Gastroesophageal sphincter (tissue), 4 donors: Measurements from ENCODE around the gene HIVEP2. TPM values are rescaled to one million over a fixed set of nuclear protein-coding genes. Genes with fewer than 3 reads are reported as not detected.

Experiments used
- ATAC-seq: fragments of 150-250 bp; one replicate; pipeline ENCODE4 v1.9.1; 2016; ENCODE audit warnings: mild to moderate bottlenecking, moderate library complexity
- H3K27ac ChIP-seq, 4 donors: fragments of 200-600 bp; sonication (generic) in 3 of 4; 1 replicate in 3 of 4; 2 replicates in 1 of 4; pipeline ENCODE4 v1.5.1; 2016 to 2019
- H3K27me3 ChIP-seq: fragments of 200-600 bp; sonication (generic); one replicate; pipeline ENCODE4 v1.5.1; 2019
- H3K36me3 ChIP-seq, 2 donors: fragments of 200-600 bp; sonication (generic); one replicate each; pipeline ENCODE4 v1.5.1; 2019; ENCODE audit warnings: control low read depth in 1 of 2
- H3K4me1 ChIP-seq, 3 donors: fragments of 200-600 bp; sonication (generic); 1 replicate in 2 of 3; 2 replicates in 1 of 3; pipeline ENCODE4 v1.5.1; 2016 to 2019; ENCODE audit warnings: control low read depth in 2 of 3
- H3K4me3 ChIP-seq, 2 donors: fragments of 200-600 bp; sonication (generic); one replicate each; pipeline ENCODE4 v1.5.1; 2019; ENCODE audit warnings: mild to moderate bottlenecking in 1 of 2, moderate library complexity in 1 of 2
- H3K9me3 ChIP-seq, 3 donors: fragments of 200-600 bp; sonication (generic); one replicate each; pipeline ENCODE4 v1.5.1; 2017 to 2019; ENCODE audit warnings: control low read depth in 2 of 3
- EP300 ChIP-seq: sonication (generic); formaldehyde crosslinking; IDR thresholded peaks from one replicate; pipeline ENCODE4 v1.6.1; 2017; ENCODE audit warnings: antibody characterized with exemption, mild to moderate bottlenecking
- POLR2A ChIP-seq, 2 donors: fragments of 450-650 bp; IDR thresholded peaks; one replicate each; pipeline ENCODE4 v1.6.1; 2017; ENCODE audit warnings: antibody characterized with exemption in 2 of 2, mild to moderate bottlenecking in 2 of 2, moderate library complexity in 1 of 2
- POLR2AphosphoS5 ChIP-seq: sonication (generic); formaldehyde crosslinking; IDR thresholded peaks from one replicate; pipeline ENCODE4 v1.6.1; 2017; ENCODE audit warnings: antibody characterized with exemption
- WGBS, 2 donors: methylation state at CpG; one replicate each; pipeline ENCODE4 v1.1.5; 2018; ENCODE audit warnings: low coverage in 1 of 2; 5-methylcytosine and 5-hydroxymethylcytosine counted together
- total RNA-seq, 4 donors: library from RNA; depleted of rRNA; stranded (reverse); fragments of >200 nt; gene quantifications; one replicate each; pipeline ENCODE4 v1.1.0, GENCODE V29; 2016
- TF ChIP-seq, protein P1 (sequence below), 4 experiments: fragments of 200-600 bp in 2 of 4; fragments of 450-650 bp in 2 of 4; sonication (generic) in 1 of 4; IDR thresholded peaks; one replicate each; pipeline ENCODE4 v1.5.1; 2017 to 2019; ENCODE audit warnings: antibody characterized with exemption in 4 of 4, mild to moderate bottlenecking in 2 of 4, moderate library complexity in 2 of 4

The HIVEP2 gene
- total RNA-seq, 4 donors from 2014 or later, result 17.1 to 28.1 (median 24.9) TPM

DNA sequence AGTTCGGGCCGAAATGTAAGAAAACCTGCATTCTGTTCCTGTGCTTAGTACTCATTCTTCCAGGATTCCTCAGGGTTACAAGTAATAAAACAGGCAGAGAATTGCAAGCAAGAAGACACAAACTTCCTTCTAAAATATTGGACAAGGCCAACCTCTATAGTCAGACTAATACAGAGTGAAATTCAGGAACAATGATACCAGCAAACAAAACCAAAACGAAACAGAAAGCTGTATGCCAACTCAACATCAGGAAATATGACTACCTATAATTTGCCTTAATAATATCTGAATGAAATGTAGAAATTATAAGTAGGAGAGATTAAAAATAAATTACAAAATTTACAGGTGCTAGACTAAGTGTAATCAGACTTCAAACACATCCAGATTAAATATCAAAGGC lies 238.8 kb downstream of the HIVEP2 start:
- 80 to 87% methylated on average over 1 to 3 of the region's 3 CpGs for WGBS, 2 donors
- Histone ChIP-seq H3K4me1 (no peaks in the 10 kb centered on the region), H3K9me3 (no peaks in the 10 kb centered on the region), H3K4me3 (no peak overlapping the region), H3K27me3 (no peaks in the 10 kb centered on the region), H3K27ac (no peak overlapping the region), H3K36me3 (no peaks in the 10 kb centered on the region)
- TF ChIP-seq POLR2AphosphoS5 (no peak), EP300 (no peak), POLR2A (IDR thresholded peaks at IDR 0.05) (no peak)
- TF ChIP-seq, protein P1, sequence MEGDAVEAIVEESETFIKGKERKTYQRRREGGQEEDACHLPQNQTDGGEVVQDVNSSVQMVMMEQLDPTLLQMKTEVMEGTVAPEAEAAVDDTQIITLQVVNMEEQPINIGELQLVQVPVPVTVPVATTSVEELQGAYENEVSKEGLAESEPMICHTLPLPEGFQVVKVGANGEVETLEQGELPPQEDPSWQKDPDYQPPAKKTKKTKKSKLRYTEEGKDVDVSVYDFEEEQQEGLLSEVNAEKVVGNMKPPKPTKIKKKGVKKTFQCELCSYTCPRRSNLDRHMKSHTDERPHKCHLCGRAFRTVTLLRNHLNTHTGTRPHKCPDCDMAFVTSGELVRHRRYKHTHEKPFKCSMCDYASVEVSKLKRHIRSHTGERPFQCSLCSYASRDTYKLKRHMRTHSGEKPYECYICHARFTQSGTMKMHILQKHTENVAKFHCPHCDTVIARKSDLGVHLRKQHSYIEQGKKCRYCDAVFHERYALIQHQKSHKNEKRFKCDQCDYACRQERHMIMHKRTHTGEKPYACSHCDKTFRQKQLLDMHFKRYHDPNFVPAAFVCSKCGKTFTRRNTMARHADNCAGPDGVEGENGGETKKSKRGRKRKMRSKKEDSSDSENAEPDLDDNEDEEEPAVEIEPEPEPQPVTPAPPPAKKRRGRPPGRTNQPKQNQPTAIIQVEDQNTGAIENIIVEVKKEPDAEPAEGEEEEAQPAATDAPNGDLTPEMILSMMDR (IDR thresholded peaks at IDR 0.05), result no peak
- ATAC-seq, result no peak

DNA sequence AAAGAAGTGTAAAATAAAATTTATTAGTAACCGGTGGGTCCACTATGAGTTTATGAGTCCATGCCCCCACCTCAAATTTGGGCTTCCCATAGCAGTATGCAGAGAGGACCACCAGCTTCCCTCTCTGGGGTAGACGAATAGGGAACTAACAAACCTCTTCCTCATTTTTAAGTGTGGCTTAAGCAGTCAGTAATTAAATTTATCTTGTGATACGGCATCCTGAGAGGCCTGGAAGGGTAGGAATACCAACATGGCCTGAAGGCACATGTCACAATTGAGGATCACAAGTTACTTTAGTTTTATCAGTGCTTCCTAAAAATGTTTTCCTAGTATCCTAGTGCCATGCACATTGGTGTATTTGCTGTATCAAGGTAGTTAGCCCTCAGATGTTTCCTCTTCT lies 239.9 kb downstream of the HIVEP2 start:
- ATAC-seq, result no peak
- WGBS, 2 donors, result 88% methylated on average over 3 of the region's 3 CpGs; no CpG with 5 or more reads in 1 of the 2 donors
- H3K27ac ChIP-seq, result no peak overlapping the region

DNA sequence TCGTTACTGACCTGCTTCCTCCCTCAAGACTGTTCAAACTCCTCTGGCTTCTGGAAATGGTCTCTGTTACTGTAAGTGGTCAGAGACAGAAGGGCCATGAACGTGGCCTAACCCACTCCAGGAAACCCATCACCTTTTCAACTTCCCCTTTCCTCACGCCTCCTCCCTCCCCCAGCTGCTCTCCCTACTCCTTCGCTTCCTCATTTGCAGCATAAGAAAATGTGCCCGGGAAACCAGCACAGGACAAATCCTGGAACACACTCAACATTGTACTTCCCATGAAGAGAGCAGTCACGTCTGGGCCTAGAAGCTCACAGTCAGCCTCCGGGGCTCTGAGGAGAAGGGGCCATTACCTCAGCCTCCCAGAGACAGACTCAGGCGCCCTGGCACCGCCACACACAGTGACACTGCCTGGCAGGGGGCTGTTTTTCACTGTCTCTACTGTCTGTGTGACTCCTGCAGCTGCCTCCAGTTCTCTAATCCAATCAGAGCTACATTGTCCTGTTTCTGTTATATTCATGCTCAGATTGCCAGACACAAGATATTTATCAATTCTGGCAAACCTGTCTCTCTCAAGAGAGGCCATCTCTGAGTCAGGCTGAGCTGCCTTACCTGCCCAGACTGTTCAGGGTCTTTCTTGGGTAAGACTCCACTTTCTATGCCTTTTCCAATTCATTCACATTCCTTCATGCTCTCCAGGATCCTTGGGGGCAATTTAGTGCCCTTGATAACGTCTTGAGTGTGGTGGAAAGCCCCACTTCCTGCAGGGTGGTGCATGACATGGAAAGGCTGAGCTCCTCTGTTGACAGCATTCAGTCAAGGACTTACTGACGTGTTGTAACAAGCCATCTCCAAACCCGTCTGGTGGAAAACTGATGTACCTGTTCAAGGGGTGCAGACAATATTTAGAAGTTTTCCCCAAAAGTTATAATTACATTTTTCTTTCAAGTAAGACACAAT lies 242.2 kb downstream of the HIVEP2 start:
- Histone ChIP-seq H3K4me1 (no peaks in the 10 kb centered on the region), H3K4me3 (no peak overlapping the region), H3K27ac (peak overlapping the region in 2 of 4 donors; percentile 23 to 45), H3K9me3 (no peaks in the 10 kb centered on the region), H3K36me3 (no peaks in the 10 kb centered on the region), H3K27me3 (no peaks in the 10 kb centered on the region)
- ATAC-seq, result peak; percentile 73
- peak; percentile 23 for TF ChIP-seq POLR2AphosphoS5
- no peak for TF ChIP-seq EP300
- TF ChIP-seq POLR2A (IDR thresholded peaks at IDR 0.05), result no peak
- TF ChIP-seq, protein P1 (IDR thresholded peaks at IDR 0.05), result no peak
- WGBS, 2 donors, result 56 to 57% methylated on average over 5 to 10 of the region's 12 CpGs

More for the DNA sequence above, 239.9 kb downstream of the HIVEP2 start:
- Histone ChIP-seq H3K36me3 (no peaks in the 10 kb centered on the region), H3K4me1 (no peaks in the 10 kb centered on the region), H3K27me3 (no peaks in the 10 kb centered on the region), H3K9me3 (no peaks in the 10 kb centered on the region), H3K4me3 (no peak overlapping the region)
- TF ChIP-seq POLR2A (IDR thresholded peaks at IDR 0.05), result no peak
- TF ChIP-seq EP300, result no peak
- TF ChIP-seq, protein P1 (IDR thresholded peaks at IDR 0.05), result no peak
- no peak for TF ChIP-seq POLR2AphosphoS5

Other genes with a start within 250 kb of the HIVEP2 start
- gene AIG1, start 115.7 kb upstream of the HIVEP2 start, total RNA-seq, result 10 to 100 TPM; 24.0 to 42.0 (median 31.5) TPM